ELF-1 (cell line): ENCODE data around the gene ARHGAP9.
A peak's percentile ranks its signal among the peaks of the same experiment; 100 is the strongest.
"Not testable (repeated sequence)": the region's sequence is repeated elsewhere in the genome, so short reads cannot be mapped to it uniquely, and the experiment has no call there.

Experiments used
- DNase-seq: peaks from one replicate; pipeline ENCODE4 v3.0.0-alpha.2; 2016; ENCODE audit warnings: low read depth, low spot score

Gene ARHGAP9

DNA sequence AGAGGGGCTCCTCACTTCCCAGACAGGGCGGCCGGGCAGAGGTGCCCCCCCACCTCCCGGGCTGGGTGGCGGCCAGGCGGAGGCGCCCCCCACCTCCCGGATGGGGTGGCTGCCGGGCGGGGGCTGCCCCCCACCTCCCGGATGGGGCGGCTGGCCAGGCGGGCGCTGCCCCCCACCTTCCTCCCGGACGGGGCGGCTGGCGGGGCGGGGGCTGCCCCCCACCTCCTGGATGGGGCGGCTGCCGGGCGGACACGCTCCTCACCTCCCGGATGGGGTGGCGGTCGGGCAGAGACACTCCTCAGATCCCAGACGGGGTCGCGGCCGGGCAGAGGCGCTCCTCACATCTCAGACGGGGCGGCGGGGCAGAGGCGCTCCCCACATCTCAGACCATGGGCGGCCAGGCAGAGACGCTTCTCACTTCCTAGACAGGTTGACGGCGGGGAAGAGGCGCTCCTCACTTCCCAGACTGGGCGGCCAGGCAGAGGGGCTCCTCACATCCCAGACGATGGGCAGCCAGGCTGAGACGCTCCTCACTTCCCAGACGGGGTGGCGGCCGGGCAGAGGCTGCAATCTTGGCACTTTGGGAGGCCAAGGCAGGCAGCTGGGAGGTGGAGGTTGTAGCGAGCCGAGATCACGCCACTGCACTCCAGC is 15.5 kb upstream of the ARHGAP9 start:
- not testable (repeated sequence) for DNase-seq

DNA sequence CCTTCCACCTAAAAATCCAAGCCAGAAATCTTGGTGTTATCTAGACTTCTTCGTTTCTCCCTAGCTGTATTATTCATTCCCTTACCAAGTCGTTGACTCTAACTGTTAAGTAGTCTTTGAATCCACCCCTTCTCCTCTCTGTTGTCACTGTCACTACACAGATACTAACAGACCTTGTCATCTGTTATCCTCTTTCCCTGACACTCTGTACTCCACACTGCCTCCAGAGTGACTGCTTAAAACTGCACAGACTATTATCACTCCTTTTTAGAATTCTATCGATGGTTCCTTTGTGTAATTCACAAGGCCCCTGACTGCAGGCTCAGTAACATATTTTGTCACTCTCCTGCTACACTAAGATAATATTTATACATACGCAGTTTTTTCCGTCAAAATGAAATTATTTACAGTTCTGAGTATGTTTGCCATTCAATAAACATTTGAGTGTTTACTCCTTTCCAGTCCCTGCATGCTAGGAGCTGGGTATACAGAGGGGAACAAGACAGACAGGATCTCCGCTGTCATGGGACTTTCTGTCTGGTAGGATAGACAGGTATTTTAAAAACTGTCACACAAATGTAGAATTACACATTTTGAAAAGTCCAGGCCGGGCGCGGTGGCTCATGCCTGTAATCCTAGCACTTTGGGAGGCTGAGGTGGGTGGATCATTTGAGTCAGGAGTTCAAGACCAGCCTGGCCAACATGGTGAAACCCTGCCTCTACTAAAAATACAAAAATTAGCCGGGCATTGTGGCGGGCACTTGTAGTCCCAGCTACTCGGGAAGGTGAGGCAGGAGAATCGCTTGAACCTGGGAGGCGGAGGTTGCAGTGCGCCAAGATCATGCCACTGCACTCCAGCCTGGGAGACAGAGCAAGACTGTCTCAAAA is 12.0 kb upstream of the ARHGAP9 start:
- no peak for DNase-seq

DNA sequence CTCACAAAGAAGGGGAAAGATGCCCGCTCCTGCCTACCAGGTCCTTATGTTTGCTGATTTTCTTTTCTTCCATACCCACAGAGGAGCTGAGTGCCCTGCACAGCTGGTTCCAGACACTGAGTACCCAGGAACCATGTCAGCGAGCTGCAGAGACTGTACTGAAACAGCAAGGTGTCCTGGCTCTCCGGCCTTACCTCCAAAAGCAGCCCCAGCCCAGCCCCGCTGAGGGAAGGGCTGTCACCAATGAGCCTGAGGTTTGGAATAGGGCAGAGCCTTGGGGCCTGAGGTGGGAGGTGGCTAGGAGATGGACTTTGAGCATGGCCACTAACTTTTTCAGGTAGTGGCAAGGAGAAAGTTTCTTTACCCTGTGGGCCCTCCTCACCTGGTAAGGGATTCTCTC is 10.5 kb upstream of the ARHGAP9 start:
- no peak for DNase-seq

DNA sequence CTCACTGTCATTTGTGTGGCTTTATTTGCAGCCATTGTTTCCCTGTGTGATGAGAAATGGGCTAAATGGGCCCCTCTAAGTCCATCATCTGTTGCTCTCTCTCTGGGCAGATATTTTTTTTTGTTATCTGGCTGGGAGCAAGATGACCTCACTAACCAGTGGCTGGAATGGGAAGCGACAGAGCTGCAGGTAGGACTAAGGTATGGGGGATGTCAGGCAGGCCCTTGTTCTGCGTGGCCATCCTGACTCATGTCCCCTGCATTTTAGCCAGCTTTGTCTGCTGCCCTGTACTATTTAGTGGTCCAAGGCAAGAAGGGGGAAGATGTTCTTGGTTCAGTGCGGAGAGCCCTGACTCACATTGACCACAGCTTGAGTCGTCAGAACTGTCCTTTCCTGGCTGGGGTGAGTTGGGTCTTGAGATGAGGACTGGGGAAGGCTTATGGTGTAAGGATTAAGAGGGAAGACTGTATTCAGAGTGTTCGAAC is 9.5 kb upstream of the ARHGAP9 start:
- DNase-seq, result no peak

DNA sequence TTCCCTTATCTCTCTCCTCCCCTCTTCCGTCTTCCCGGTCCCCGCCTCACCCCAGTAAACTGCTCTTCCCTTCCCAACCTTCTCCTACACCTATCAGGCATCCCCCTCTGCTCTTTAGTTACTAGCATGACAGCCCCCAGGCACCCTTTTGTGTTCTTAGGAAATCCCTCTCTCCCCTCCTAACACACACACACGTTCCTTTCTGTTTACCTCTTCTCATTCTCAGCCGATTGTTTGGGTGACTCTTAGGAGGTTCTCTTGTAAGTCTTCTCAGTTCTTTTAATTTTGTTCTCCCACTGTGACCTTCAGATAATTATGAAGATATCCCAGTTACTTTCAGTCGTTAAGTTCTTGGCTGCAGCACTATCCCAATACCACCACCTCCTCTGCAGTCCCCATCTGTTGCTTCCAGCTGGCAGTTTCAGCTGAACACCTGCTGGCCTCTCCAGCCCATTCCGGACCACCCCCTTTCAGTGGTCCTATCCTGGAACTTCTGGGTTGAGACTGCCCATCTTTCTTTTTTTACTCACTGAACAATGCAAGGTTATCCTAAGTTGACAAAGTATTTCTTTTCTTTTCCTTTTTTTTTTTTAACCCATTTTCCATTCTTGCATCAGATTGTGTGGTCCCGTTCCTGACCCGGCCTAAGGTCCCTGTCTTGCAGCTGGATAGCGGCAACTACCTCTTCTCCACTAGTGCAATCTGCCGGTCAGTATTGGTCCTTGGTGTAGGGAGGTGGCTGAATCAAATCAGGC is 8.9 kb upstream of the ARHGAP9 start:
- no peak for DNase-seq

DNA sequence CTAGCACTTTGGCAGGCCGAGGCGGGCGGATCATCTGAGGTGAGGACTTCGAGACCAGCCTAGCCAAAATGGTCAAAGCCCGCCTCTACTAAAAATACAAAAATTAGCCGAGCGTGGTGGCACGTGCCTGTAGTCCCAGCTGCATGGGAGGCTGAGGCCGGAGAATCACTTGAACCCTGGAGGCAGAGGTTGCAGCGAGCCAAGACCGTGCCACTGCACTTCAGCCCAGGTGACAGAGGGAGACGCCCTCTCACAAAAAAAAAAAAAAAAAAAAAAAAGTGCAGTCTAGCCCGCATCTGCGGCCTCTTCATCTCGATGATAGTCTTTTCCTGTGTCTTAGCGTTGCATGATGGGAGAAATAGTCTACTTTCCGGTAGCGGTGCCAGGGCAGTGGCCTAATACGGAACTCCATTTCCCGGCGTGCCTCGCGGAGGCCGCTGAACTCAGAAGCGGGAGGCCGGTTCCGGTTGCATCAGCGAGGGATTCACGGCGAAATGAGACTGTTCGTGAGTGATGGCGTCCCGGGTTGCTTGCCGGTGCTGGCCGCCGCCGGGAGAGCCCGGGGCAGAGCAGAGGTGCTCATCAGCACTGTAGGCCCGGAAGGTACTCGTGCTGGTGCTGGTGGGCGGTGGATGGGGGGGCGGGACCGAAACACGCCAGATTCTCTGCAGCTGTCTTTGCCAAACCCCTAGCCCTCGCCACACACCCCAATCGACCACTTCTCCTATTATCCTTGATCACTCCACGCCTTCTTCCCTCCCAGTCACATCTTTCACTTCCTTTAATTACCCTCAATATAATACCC is 8.1 kb upstream of the ARHGAP9 start, which contains the start of gene MARS1:
TSS of gene MARS1 (plus strand) at position 472 of the 805 bp plus-strand sequence. CDS start at position 495, 23 bp downstream.
- peak; percentile 96 for DNase-seq

DNA sequence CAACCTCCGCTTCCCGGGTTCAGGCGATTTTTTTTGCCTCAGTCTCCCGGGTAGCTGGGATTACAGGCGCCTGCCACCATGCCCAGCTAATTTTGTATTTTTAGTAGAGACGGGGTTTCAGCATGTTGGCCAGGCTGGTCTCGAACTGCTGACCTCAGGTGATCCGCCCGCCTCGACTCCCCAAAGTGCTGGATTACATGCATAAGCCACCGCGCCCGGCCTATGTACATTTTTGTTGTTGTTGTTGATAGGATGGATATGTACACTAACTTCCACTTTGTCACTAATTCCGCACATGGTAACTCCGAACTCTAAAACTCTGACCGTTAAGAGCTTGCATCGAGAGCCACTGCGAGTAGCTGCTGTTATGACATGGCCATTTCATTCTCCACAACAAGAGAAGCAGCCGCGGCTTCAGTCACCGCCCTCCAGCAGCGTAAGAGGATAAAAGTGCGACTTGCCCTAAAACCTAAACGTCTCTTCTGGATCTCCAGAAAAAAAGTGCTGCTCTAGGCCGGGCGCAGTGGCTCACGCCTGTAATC is 7.5 kb upstream of the ARHGAP9 start:
- DNase-seq, result no peak

DNA sequence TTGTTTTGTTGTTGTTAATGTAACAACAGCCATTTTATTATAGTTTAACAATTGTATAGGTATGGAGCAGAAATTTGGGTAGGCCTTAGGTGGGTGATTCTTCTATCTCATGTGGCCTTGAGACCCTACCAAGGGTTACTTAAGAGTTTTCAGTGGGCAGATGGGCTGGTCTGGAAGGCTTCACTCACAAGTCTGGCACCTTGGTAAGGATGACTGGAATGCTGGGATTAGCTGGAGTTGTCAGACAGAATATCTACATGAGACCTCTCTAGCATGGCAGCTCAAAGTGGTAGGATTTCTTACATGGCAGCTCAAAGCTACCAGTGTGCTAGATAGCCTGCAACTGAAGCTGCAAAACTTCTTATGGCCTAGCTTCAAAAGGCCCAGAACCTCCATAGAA is 6.0 kb upstream of the ARHGAP9 start:
- no peak for DNase-seq

DNA sequence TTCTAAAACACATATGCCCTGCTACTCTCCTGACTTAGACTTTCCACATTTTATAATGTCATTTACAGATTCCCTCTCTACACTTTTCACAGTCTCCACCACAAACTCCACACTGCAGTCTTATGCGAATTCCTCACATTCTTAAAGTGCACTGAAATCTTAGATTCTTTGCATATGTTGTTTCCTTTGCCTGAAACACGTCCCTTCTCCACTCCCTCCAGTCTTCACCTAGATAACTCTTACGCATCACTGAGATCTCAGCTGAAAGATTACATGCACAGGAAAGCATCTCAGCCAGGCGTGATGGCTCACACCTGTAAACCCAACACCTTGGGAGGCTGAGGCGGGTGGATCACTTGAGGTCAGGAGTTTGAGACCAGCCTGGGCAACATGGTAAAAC is 3.8 kb upstream of the ARHGAP9 start:
- DNase-seq, result peak; percentile 21

DNA sequence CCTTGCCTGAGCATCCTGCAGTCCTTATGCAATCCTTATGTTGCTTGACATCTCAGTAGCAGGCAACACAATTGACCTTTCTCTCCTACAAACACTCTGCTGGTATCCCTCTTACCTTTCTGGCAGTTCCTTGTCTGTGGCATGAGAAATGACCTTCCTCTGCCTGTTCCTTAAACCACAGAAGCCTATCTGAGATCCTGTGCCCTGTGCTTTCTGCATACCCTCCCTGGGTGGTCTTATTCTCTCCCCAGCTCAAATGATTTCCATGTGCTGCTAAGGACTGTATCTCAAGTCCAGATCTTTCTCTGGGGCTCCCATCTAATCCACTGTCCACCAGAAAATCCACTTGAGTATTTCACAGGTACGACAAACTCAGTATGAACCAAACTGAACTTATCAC is 2.0 kb upstream of the ARHGAP9 start:
- DNase-seq, result no peak

DNA sequence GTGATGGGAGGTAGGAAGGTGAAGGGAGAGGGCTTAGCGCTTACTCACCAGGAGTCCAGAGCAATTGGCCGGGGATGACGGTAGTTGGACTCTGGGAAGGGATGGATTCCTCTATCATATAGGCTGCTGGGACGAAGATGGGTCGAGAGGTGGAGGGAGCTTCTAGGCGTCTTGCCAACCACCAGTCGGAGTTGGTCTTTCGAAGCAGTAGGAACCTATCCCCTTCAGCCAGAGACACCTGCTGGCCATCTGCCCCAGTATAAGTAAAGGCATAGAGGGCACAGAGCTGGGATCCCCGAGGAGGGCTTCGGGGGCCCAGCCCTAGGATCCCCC is 657 bp downstream of the ARHGAP9 start:
- DNase-seq, result no peak

DNA sequence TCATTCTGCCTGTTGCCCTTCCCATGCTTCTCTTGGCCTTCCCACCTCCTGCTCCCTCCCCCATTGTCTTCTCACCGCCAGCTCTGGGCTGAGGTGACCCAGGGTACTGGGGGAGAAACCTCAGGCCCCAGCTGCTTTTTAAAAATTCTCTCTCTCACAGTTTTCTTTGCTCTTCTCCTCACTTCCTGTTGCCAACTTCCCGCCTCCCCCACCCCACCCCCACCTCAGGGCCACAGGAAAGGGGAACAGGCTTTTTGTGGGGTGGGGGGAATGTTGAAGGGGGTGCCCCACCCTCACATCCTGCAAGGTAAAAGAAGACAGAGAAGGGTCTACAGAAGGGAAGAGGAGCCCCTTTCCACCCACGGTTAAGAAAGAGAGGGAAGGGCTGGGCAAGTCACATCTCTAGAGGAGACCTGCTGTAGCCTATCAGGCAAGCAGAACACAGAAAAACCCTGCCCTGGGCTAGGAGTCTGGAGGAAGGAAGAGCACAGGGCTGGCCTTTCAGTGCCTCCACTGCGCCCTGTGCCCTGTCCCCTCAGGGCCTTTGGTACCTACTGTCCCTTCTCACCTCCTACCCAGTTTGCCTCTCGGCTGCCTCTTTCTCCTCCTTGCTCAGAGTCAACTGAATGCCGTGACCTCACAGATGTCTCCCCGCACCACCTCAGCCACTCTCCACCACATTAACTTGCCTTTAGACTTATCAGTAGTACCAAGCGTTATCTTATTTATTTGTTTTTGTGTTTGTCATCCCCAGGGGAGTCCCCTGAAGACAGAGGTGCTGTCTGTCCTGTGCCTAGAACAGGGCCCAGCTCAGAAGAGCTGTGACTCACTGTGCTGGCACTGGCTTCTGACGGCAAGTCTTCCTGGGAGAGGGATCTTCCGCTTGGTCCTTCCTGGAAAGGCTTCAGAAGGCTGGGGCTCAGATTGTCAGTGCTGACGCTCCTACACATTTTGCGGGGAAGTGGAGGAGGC is 1.7 kb downstream of the ARHGAP9 start:
- DNase-seq, result peak; percentile 23

DNA sequence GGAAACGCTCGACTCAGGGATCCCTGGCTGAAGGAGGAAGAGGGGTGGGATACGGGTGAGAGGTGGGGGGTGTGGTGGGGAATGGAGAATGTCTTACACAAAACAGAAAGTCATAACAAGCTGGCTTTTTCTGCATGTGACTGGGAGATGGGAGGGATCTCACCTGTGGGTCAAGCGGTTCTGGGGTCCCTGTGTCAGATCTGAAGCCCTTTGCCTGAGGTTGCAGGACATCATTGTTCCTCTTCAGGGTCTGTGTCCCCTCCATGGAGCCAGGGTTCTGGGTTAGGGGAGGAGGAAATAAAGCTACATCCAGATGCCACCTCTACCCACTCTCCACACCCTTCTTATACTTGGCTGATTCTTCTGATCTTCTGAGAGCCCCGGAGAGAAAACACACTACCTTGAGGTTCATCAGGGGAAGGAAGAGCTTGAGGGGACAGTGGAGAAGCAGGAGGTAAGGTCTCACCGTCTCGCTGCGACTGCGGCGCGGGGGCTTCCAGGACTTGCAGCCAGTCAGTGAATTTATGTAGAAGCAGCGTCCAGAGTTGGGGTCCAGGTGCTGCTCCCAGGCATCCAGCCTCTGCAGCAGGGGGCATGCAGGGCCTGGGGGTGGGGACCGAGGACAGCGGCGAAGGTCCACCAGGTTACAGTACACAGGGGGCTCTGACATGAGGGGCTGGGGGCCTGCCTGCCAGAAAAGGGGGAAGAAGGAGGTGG is 2.5 kb downstream of the ARHGAP9 start:
- no peak for DNase-seq

DNA sequence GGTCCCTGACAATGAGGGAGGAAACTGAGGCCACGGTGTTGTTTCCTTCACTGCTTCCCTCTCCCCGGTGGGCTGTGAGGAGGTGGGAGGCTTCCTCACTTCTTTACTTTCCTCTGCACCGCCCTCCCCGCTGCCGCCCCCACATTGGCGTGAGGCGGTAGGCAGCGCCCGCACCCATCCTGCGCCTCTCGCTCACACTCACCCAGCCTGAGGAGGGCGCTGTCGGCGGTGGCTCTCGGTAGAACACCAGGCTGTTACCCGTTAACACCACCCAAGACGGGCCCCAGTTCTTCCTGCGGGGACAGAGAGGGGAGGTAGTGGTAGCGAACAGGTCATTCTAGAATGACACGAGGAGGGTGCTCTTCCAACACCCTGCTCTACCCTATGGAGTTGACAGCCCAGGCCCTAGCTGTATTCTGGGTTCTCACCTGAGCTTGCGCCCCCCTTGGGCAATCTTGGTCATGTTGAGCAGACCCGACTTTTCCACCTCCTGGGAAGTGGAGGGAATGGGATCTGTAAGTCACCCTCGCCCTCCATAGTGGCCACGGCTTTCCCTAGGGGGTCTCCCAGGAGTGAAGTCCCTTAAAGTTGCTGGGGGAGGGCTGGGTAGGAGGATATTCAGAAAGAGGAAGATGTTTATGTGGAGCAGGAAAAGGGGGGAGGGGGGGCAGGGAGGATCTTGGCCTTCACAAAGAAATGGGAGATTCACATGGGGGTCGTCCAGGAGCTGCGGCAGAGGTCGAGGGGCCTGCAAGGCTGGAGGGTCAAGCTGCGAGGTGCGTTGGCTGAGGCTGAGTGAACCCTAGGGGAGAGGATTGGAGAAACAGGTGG is 3.3 kb downstream of the ARHGAP9 start:
- DNase-seq, result no peak

DNA sequence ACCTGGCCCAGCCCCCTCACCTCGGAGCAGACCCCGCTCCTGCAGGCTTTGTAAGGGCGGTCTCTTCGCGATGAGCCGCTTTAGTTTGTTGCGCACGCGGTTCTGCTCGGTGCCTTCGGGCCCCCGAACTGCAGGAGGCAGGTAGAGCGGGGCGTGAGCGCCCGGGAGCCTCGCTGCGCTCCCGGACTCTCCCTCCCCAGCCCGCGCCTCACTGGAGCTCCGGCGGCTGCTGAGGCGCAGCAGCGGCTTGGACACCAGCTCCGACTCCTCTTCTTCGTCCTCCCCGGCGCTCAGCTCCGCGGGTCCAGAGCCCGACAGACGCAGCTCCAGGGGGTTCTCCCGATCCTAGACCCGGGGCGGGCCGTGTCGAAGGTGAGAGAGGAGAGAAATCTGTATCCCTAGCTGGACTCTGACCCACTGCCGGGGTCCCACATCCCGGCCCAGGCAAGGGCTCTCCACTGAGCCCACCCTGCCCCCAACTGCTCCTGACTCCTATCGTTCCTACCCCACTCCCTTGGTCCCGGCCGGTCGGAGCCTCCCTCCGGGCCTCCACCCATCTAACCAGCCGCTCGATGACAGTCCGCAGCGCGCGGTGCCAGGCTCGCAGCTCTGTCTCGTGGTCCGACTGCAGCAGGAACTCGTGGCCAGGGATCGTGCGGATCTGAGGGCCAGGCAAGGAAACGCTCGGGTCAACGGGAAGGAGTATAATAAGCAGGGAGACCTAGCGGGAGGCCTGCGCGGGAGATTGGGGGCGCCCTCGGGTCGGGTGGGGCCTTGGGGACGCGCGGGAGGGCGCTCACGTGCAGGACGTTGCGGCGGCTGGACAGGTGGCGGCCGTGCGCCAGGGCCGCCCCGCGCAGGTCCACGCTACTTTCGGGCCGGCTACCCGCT is 4.2 kb downstream of the ARHGAP9 start:
- peak; percentile 54 for DNase-seq

DNA sequence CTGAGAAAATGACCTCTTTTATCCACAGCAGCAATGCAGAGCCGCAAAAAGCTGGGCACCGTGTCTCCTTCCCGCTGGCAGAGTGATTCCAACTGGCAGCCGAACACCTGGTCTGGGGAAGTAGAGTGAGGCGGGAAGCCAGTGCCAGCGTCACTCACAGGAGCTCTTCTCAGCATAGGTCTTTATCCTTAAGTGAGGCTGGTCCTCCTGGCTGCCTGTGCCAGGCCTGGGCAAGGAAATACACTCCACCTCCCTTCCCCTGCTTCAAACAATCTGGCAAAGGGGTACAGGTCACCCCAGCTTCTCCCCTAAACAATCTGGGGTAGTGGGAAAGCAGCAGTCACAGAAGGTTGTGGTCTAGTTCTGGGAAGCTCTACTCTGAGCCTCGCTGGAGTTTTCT is 4.8 kb downstream of the ARHGAP9 start:
- no peak for DNase-seq

DNA sequence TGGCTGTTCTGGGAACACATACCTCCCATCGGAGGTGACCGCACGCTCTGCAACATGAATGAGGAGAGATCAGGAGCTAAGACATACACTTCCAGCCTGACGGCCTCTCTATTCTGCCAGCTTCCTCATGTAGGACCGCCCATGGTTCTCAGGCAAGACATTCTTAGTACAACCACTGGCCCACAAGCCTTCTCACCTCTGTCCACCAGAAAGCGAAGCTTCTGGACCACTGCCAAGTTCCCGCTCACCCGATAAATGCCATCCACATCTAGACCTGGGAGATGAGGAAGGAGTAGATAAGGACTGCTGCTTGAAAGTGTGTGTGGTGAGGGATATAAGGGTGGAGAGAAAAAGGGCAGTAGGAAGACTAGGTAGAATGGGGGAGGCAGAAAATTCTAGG is 5.2 kb downstream of the ARHGAP9 start:
- DNase-seq, result no peak
